IMR-90 (cell line): ENCODE measurements around the gene GPR171. TPM values are rescaled to one million over a fixed set of nuclear protein-coding genes. Genes with fewer than 3 reads are reported as not detected.

ENCODE experiments used
- ATAC-seq: fragments of 200-7000 bp; cut with Tn5 transposase; 2 replicates; pipeline ENCODE4 v1.9.1; 2020; ENCODE audit warnings: low read depth, mild to moderate bottlenecking, moderate library complexity
- BruUV-seq: library from RNA; stranded (reverse); fragments of 400-500 nt; replicated peaks from 2 replicates; lab custom pipeline; 2021; lab: Mats Ljungman, UMichigan
- CTCF ChIA-PET: fragments of 300-600 bp; formaldehyde crosslinking; extraction: SDS; loops from one replicate; lab custom pipeline; 2021; ENCODE audit warnings: antibody characterized with exemption; lab: Yijun Ruan, JAX
- POLR2A ChIA-PET: fragments of 300-600 bp; sonication (Branson Sonifier 250); formaldehyde crosslinking; loops from one replicate; lab custom pipeline; 2022; ENCODE audit warnings: antibody characterized with exemption; ENCODE audit not compliant: unreplicated experiment; lab: Charles Lee
- DNase-seq: peaks from one replicate; pipeline ENCODE4 v3.0.0; 2013
- H2AFZ ChIP-seq: replicated peaks from 2 replicates; pipeline ENCODE3; 2013; ENCODE audit warnings: low read length, mild to moderate bottlenecking; ENCODE audit not compliant: poor library complexity
- H2AK5ac ChIP-seq: 2 replicates; pipeline ENCODE4 v1.6.1; 2013; ENCODE audit warnings: low read depth, low read length, inconsistent platforms
- H2AK9ac ChIP-seq: replicated peaks from 2 replicates; pipeline ENCODE3; 2013; ENCODE audit warnings: mild to moderate bottlenecking, low read depth, low read length, moderate library complexity; ENCODE audit not compliant: poor library complexity
- H2BK120ac ChIP-seq: 2 replicates; pipeline ENCODE4 v1.6.1; 2013; ENCODE audit warnings: low read depth, low read length, inconsistent platforms
- H2BK15ac ChIP-seq: 3 replicates; pipeline ENCODE4 v1.6.1; 2013; ENCODE audit warnings: low read depth, low read length, inconsistent platforms
- H2BK20ac ChIP-seq: 2 replicates; pipeline ENCODE4 v1.6.1; 2013; ENCODE audit warnings: low read depth, mild to moderate bottlenecking, inconsistent platforms, low read length, moderate library complexity
- H2BK5ac ChIP-seq: 2 replicates; pipeline ENCODE4 v1.6.1; 2013; ENCODE audit warnings: mild to moderate bottlenecking, low read depth, low read length, inconsistent platforms; ENCODE audit not compliant: poor library complexity, severe bottlenecking
- H3K14ac ChIP-seq: replicated peaks from 2 replicates; pipeline ENCODE4 v1.6.1; 2013; ENCODE audit warnings: low read depth, low read length, inconsistent platforms
- H3K18ac ChIP-seq: 2 replicates; pipeline ENCODE4 v1.6.1; 2013; ENCODE audit warnings: low read depth, low read length, control low read depth
- H3K23ac ChIP-seq: 2 replicates; pipeline ENCODE4 v1.6.1; 2013; ENCODE audit warnings: low read depth, low read length, inconsistent platforms
- H3K27ac ChIP-seq: 2 replicates; pipeline ENCODE4 v1.5.1; 2013; ENCODE audit warnings: mild to moderate bottlenecking, control low read depth, low read length; ENCODE audit not compliant: insufficient read depth
- H3K27me3 ChIP-seq: 2 replicates; pipeline ENCODE4 v1.6.1; 2013; ENCODE audit warnings: low read length; ENCODE audit not compliant: control insufficient read depth, insufficient read depth
- H3K36me3 ChIP-seq: 2 replicates; pipeline ENCODE4 v1.6.1; 2013; ENCODE audit warnings: low read length, mixed read lengths; ENCODE audit not compliant: control insufficient read depth, insufficient read depth
- H3K4ac ChIP-seq: 2 replicates; pipeline ENCODE4 v1.6.1; 2013; ENCODE audit warnings: low read depth, low read length, inconsistent platforms
- H3K4me1 ChIP-seq: 2 replicates; pipeline ENCODE4 v1.6.1; 2013; ENCODE audit warnings: low read length, mixed read lengths; ENCODE audit not compliant: control insufficient read depth, insufficient read depth
- H3K4me2 ChIP-seq: 2 replicates; pipeline ENCODE4 v1.6.1; 2013; ENCODE audit warnings: low read depth, mild to moderate bottlenecking, control low read depth, low read length, moderate library complexity
- H3K4me3 ChIP-seq: 2 replicates; pipeline ENCODE4 v1.5.1; 2013; ENCODE audit warnings: low read depth, mild to moderate bottlenecking, control low read depth, low read length, moderate library complexity; ENCODE audit not compliant: insufficient read depth
- H3K56ac ChIP-seq: 2 replicates; pipeline ENCODE4 v1.6.1; 2013; ENCODE audit warnings: low read length, inconsistent platforms; ENCODE audit not compliant: insufficient read depth; ENCODE audit errors: extremely low read depth
- H3K79me1 ChIP-seq, 2 experiments: 2 replicates each; pipeline ENCODE4 v1.6.1; 2013; ENCODE audit warnings: low read length in 2 of 2, inconsistent platforms in 1 of 2, low read depth in 1 of 2
- H3K9ac ChIP-seq: 2 replicates; pipeline ENCODE4 v1.6.1; 2013; ENCODE audit warnings: low read depth, low read length, control low read depth
- H3K9me1 ChIP-seq: 2 replicates; pipeline ENCODE4 v1.6.1; 2013; ENCODE audit warnings: low read length, inconsistent platforms; ENCODE audit not compliant: insufficient read depth
- H3K9me3 ChIP-seq: 2 replicates; pipeline ENCODE4 v1.6.1; 2013; ENCODE audit warnings: low read length; ENCODE audit not compliant: control insufficient read depth, insufficient read depth
- H4K20me1 ChIP-seq: 2 replicates; pipeline ENCODE4 v1.6.1; 2013; ENCODE audit warnings: low read length, inconsistent platforms; ENCODE audit not compliant: insufficient read depth
- H4K5ac ChIP-seq: 2 replicates; pipeline ENCODE4 v1.6.1; 2013; ENCODE audit warnings: mild to moderate bottlenecking, low read depth, low read length, control low read depth
- H4K8ac ChIP-seq, 2 experiments: 2 replicates each; pipeline ENCODE4 v1.6.1; 2013; ENCODE audit warnings: low read depth in 2 of 2, low read length in 2 of 2, control low read depth in 1 of 2, inconsistent platforms in 1 of 2
- H4K91ac ChIP-seq: 2 replicates; pipeline ENCODE4 v1.6.1; 2013; ENCODE audit warnings: low read depth, low read length, inconsistent platforms; ENCODE audit not compliant: insufficient read depth
- BHLHE40 ChIP-seq: fragments of 150-350 bp; IDR thresholded peaks from 2 replicates; pipeline ENCODE4 v1.6.1; 2016; ENCODE audit warnings: mild to moderate bottlenecking, low read depth, low read length
- CEBPB ChIP-seq: IDR thresholded peaks from 2 replicates; pipeline ENCODE4 v1.6.1; 2012; ENCODE audit warnings: low read depth, low read length, improper control_type of control experiment
- CHD1 ChIP-seq: IDR thresholded peaks from 2 replicates; pipeline ENCODE4 v1.6.1; 2012; ENCODE audit warnings: low read depth, low read length, improper control_type of control experiment
- CTCF ChIP-seq: conservative IDR thresholded peaks from 2 replicates; pipeline ENCODE4 v1.5.1; 2012; ENCODE audit warnings: mild to moderate bottlenecking, low read depth, low read length, improper control_type of control experiment
- ELK1 ChIP-seq: fragments of 150-350 bp; IDR thresholded peaks from 2 replicates; pipeline ENCODE4 v1.6.1; 2016; ENCODE audit warnings: low read depth, mild to moderate bottlenecking, low read length, moderate library complexity, borderline replicate concordance
- FOS ChIP-seq: fragments of 150-350 bp; IDR thresholded peaks from 2 replicates; pipeline ENCODE4 v1.6.1; 2016; ENCODE audit warnings: low read depth, low read length
- MAFK ChIP-seq: IDR thresholded peaks from 2 replicates; pipeline ENCODE4 v1.6.1; 2012; ENCODE audit warnings: low read depth, low read length, improper control_type of control experiment
- MAZ ChIP-seq: IDR thresholded peaks from 2 replicates; pipeline ENCODE4 v1.6.1; 2012; ENCODE audit warnings: low read depth, mild to moderate bottlenecking, low read length, improper control_type of control experiment, moderate library complexity, borderline replicate concordance
- MXI1 ChIP-seq: IDR thresholded peaks from 2 replicates; pipeline ENCODE4 v1.6.1; 2012; ENCODE audit warnings: low read depth, mild to moderate bottlenecking, low read length, moderate library complexity, borderline replicate concordance
- NFE2L2 ChIP-seq: fragments of 150-350 bp; IDR thresholded peaks from 2 replicates; pipeline ENCODE4 v1.6.1; 2016; ENCODE audit warnings: low read depth, mild to moderate bottlenecking, low read length
- POLR2A ChIP-seq: IDR thresholded peaks from 2 replicates; pipeline ENCODE4 v1.6.1; 2012; ENCODE audit warnings: mild to moderate bottlenecking, low read depth, low read length
- RAD21 ChIP-seq: IDR thresholded peaks from 2 replicates; pipeline ENCODE4 v1.6.1; 2012; ENCODE audit warnings: low read length, improper control_type of control experiment
- RCOR1 ChIP-seq: IDR thresholded peaks from 2 replicates; pipeline ENCODE4 v1.6.1; 2012; ENCODE audit warnings: mild to moderate bottlenecking, low read length, improper control_type of control experiment; ENCODE audit not compliant: insufficient replicate concordance
- RFX5 ChIP-seq: IDR thresholded peaks from 2 replicates; pipeline ENCODE4 v1.8.0; 2012; ENCODE audit warnings: low read depth, mild to moderate bottlenecking, low read length, moderate library complexity
- SMC3 ChIP-seq: fragments of 150-350 bp; IDR thresholded peaks from 2 replicates; pipeline ENCODE4 v1.6.1; 2016; ENCODE audit warnings: low read depth, mild to moderate bottlenecking, antibody characterized with exemption, low read length, moderate library complexity
- USF2 ChIP-seq: fragments of 150-350 bp; IDR thresholded peaks from 2 replicates; pipeline ENCODE4 v1.6.1; 2017; ENCODE audit warnings: mild to moderate bottlenecking, antibody characterized with exemption, low read length, low read depth
- WGBS, 2 experiments: methylation state at CpG; one replicate each; pipeline versions ENCODE4 v1.1.5 to v1.1.7; 2013; ENCODE audit warnings: missing lambda C conversion rate in 2 of 2; ENCODE audit not compliant: insufficient read length in 1 of 2; ENCODE audit errors: extremely low coverage in 2 of 2; 5-methylcytosine and 5-hydroxymethylcytosine counted together
- dilution Hi-C: fragments of 300-500 bp; cut with HindIII; formaldehyde crosslinking; loops from one replicate; pipeline ENCODE4 v1.14.3; 2018; ENCODE audit warnings: low sequenced_read_pairs; ENCODE audit not compliant: unreplicated experiment
- in situ Hi-C: fragments of 300-500 bp; cut with MboI; formaldehyde crosslinking; loops from 3 replicates; pipeline ENCODE4 v1.14.3; 2019; ENCODE audit warnings: low sequenced_read_pairs, inconsistent platforms, mixed read lengths
- intact Hi-C: fragments of 100-400 bp; cut with micrococcal nuclease; formaldehyde crosslinking; loops from 2 replicates; pipeline ENCODE4 v1.10.0; 2022
- polyA plus RNA-seq, 3 experiments: library from polyadenylated mRNA; depleted of rRNA; stranded (reverse); fragments of >200 nt; gene quantifications; 2 replicates each; pipeline ENCODE4 v1.2.3, GENCODE V29; 2012; ENCODE audit warnings: low replicate concordance in 1 of 3
- total RNA-seq: library from RNA; depleted of rRNA; stranded (reverse); fragments of >200 nt; gene quantifications from 2 replicates; pipeline ENCODE4 v1.2.3, GENCODE V29; 2012

Gene GPR171
- total and polyA plus RNA-seq, 2 of the 4 experiments (the other 2 are of a cell fraction): not detected

- ATAC-seq: no peak
- in situ Hi-C loops: no loop called here
- POLR2A ChIA-PET: no interaction called here
Measured at GRCh38 chr3:151230646-151231045, 27.6 kb upstream of the GPR171 start.

More at GRCh38 chr3:151230646-151231045, 27.6 kb upstream of the GPR171 start:
- Histone ChIP-seq H2AFZ (no peak overlapping the region), H2BK120ac (no peak overlapping the region), H2BK5ac (no peak overlapping the region), H3K9me1 (peaks cover 7% of the 10 kb centered on the region; the same call in 1 of the 2 replicates), H3K56ac (no peak overlapping the region), H3K27me3 (no peaks in the 10 kb centered on the region), H3K4ac (no peak overlapping the region), H3K4me1 (peaks cover 22% of the 10 kb centered on the region), H2BK15ac (no peak overlapping the region; the same call in 2 of the 3 replicates), H3K9ac (no peak overlapping the region), H4K91ac (no peak overlapping the region), H3K18ac (no peak overlapping the region), H3K14ac (no peak overlapping the region), H3K4me2 (no peak overlapping the region), H2AK5ac (no peak overlapping the region), H4K20me1 (no peaks in the 10 kb centered on the region), H3K4me3 (no peak overlapping the region), H3K27ac (no peak overlapping the region), H3K9me3 (no peaks in the 10 kb centered on the region), H2BK20ac (no peak overlapping the region), H3K79me1 (no peaks in the 10 kb centered on the region), H3K23ac (no peak overlapping the region), H2AK9ac (no peak overlapping the region), H3K36me3 (no peaks in the 10 kb centered on the region), H4K8ac (no peak overlapping the region), H4K5ac (no peak overlapping the region)
- dilution Hi-C loops: no loop called here
- WGBS, 2 experiments: 71% methylated on average over 3 of the region's 4 CpGs; no CpG with 5 or more reads in 1 of the 2 experiments
- DNase-seq: no peak
- no peak for TF ChIP-seq POLR2A
- TF ChIP-seq MXI1: no peak
- no peak for TF ChIP-seq SMC3
- TF ChIP-seq BHLHE40: no peak
- TF ChIP-seq CTCF: no peak
- no peak for TF ChIP-seq MAZ
- no peak for TF ChIP-seq CHD1
- TF ChIP-seq RAD21: no peak
- TF ChIP-seq RCOR1: no peak
- no peak for TF ChIP-seq USF2
- no peak for TF ChIP-seq FOS
- TF ChIP-seq NFE2L2: no peak
- no peak for TF ChIP-seq MAFK
- TF ChIP-seq ELK1: no peak
- TF ChIP-seq RFX5: no peak
- no peak for TF ChIP-seq CEBPB
- no TSS peak for BruUV-seq
- CTCF ChIA-PET: no interaction called here
- intact Hi-C loops: no loop called here
